Smooth muscle cell (in vitro differentiated cells): ENCODE results near the gene CHAC1. TPM values are rescaled to one million over a fixed set of nuclear protein-coding genes. Genes with fewer than 3 reads are reported as not detected.

Source experiments
- DNase-seq: peaks from one replicate; lab custom pipeline; 2025; ENCODE audit not compliant: unreplicated experiment; lab: John Stamatoyannopoulos, UW
- H2AFZ ChIP-seq: fragments of 200-600 bp; sonication (generic); 2 replicates; pipeline ENCODE4 v1.6.0; 2016; ENCODE audit warnings: antibody characterized with exemption, low read depth, mild to moderate bottlenecking
- H3F3A ChIP-seq: fragments of 200-600 bp; sonication (generic); 2 replicates; pipeline ENCODE4 v1.6.0; 2017; ENCODE audit warnings: antibody characterized with exemption, low read depth
- H3K27ac ChIP-seq: fragments of 200-600 bp; sonication (generic); 2 replicates; pipeline ENCODE4 v1.5.1; 2016; ENCODE audit warnings: low read depth, mild to moderate bottlenecking
- H3K27me3 ChIP-seq: fragments of 200-600 bp; sonication (generic); 2 replicates; pipeline ENCODE4 v1.6.1; 2016; ENCODE audit warnings: low read depth, mild to moderate bottlenecking
- H3K36me3 ChIP-seq: fragments of 200-600 bp; sonication (generic); 2 replicates; pipeline ENCODE4 v1.5.1; 2016; ENCODE audit warnings: low read depth
- H3K4me1 ChIP-seq: fragments of 200-600 bp; sonication (generic); 2 replicates; pipeline ENCODE4 v1.5.1; 2016; ENCODE audit warnings: low read depth
- H3K4me2 ChIP-seq: fragments of 200-600 bp; sonication (generic); 2 replicates; pipeline ENCODE4 v1.6.0; 2016; ENCODE audit warnings: mild to moderate bottlenecking
- H3K4me3 ChIP-seq: fragments of 200-600 bp; sonication (generic); 2 replicates; pipeline ENCODE4 v1.5.1; 2016; ENCODE audit warnings: mild to moderate bottlenecking
- H3K79me2 ChIP-seq: fragments of 200-600 bp; sonication (generic); 2 replicates; pipeline ENCODE4 v1.6.0; 2016; ENCODE audit warnings: low read depth, mild to moderate bottlenecking
- H3K9ac ChIP-seq: fragments of 200-600 bp; sonication (generic); 2 replicates; pipeline ENCODE4 v1.6.0; 2016; ENCODE audit warnings: low read depth
- H3K9me3 ChIP-seq: fragments of 200-600 bp; sonication (generic); replicated peaks from 2 replicates; pipeline ENCODE4 v1.5.1; 2016; ENCODE audit warnings: low read depth
- H4K20me1 ChIP-seq: fragments of 200-600 bp; sonication (generic); 2 replicates; pipeline ENCODE4 v1.6.0; 2016; ENCODE audit warnings: low read depth
- WGBS: methylation state at CpG from one replicate; pipeline ENCODE4 v1.1.7; 2016; ENCODE audit warnings: low lambda C conversion rate; 5-methylcytosine and 5-hydroxymethylcytosine counted together
- polyA plus RNA-seq: library from polyadenylated mRNA; unstranded; fragments of >200 nt; fragmentation: Nextera tagmentation; extraction: Ambion mirVana; gene quantifications from 2 replicates; pipeline ENCODE4 v1.2.1, GENCODE V29; 2016
- total RNA-seq: library from RNA; depleted of rRNA; stranded (reverse); fragments of >200 nt; gene quantifications from 2 replicates; pipeline ENCODE4 v1.2.3, GENCODE V29; 2014
- TF ChIP-seq, protein P1 (sequence below): fragments of 200-600 bp; sonication (generic); IDR thresholded peaks from 2 replicates; pipeline ENCODE4 v1.5.1; 2017; ENCODE audit warnings: borderline replicate concordance, mild to moderate bottlenecking, antibody characterized with exemption; ENCODE audit not compliant: insufficient read depth, poor library complexity, severe bottlenecking

Gene CHAC1
- total and polyA plus RNA-seq, 2 experiments from 2014 or later = 29.6 to 31.5 TPM

DNA sequence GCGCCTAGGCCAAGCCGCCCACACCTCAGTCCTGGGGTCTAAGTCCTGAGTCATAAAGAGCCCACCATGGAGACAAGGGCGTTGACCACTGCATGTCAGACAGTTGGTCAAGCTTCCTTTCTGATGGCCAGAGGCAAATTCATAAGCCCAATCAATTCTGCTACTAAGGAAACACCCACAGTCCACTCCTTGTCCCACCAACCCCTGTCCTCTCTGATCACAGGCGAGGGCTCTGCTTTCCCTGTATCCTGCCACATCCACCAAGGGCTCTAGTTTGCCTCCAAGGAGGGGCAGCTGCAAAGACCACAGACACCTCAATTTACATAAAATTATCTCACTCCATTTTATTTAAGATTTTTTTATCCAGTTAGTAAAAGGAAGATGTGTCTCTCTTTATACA is 25.3 kb downstream of the CHAC1 start:
- Histone ChIP-seq H3K4me2 (no peak overlapping the region), H3K79me2 (no peaks in the 10 kb centered on the region), H3K9ac (no peak overlapping the region), H3F3A (no peaks in the 10 kb centered on the region), H3K9me3 (no peaks in the 10 kb centered on the region), H3K36me3 (peaks cover 7% of the 10 kb centered on the region), H3K27me3 (no peaks in the 10 kb centered on the region), H3K27ac (no peak overlapping the region), H3K4me1 (no peaks in the 10 kb centered on the region), H3K4me3 (no peak overlapping the region), H2AFZ (no peak overlapping the region), H4K20me1 (no peaks in the 10 kb centered on the region)
- TF ChIP-seq, protein P1, sequence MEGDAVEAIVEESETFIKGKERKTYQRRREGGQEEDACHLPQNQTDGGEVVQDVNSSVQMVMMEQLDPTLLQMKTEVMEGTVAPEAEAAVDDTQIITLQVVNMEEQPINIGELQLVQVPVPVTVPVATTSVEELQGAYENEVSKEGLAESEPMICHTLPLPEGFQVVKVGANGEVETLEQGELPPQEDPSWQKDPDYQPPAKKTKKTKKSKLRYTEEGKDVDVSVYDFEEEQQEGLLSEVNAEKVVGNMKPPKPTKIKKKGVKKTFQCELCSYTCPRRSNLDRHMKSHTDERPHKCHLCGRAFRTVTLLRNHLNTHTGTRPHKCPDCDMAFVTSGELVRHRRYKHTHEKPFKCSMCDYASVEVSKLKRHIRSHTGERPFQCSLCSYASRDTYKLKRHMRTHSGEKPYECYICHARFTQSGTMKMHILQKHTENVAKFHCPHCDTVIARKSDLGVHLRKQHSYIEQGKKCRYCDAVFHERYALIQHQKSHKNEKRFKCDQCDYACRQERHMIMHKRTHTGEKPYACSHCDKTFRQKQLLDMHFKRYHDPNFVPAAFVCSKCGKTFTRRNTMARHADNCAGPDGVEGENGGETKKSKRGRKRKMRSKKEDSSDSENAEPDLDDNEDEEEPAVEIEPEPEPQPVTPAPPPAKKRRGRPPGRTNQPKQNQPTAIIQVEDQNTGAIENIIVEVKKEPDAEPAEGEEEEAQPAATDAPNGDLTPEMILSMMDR = no peak
- WGBS = 97% methylated on average over 4 of the region's 4 CpGs
- no peak for DNase-seq

- Histone ChIP-seq H3K27ac (no peak overlapping the region), H3K36me3 (peaks cover 12% of the 10 kb centered on the region), H2AFZ (no peak overlapping the region), H3K27me3 (no peaks in the 10 kb centered on the region), H3K9me3 (no peaks in the 10 kb centered on the region), H3K9ac (no peak overlapping the region), H4K20me1 (no peaks in the 10 kb centered on the region), H3K79me2 (no peaks in the 10 kb centered on the region), H3K4me1 (no peaks in the 10 kb centered on the region), H3F3A (no peaks in the 10 kb centered on the region), H3K4me3 (no peak overlapping the region), H3K4me2 (no peak overlapping the region)
- DNase-seq = no peak
- 92% methylated on average over 3 of the region's 3 CpGs for WGBS
- TF ChIP-seq, protein P1 = no peak
Observed at GRCh38 chr15:40981186-40981585, 27.9 kb downstream of the CHAC1 start.

DNA sequence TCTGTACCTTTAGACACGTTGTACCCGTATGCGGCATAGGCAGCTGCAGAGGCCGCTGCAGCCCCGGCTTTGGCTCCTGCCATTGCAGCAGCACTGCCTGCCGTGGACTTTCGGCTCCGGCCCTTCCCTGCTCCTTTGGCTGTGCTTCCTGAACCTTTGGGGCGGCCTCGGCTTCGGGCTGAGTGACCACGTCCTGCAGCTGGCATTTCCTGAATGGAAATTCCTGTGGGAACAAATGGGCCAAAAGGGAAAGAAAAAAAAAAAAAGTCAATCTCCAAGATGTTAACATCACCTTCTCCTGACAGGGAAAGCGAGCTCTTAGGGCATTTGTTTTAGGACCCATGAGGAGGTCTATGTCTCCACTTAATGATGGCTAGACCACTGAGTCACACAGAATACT is 29.6 kb downstream of the CHAC1 start:
- Histone ChIP-seq H3F3A (no peaks in the 10 kb centered on the region), H3K79me2 (no peaks in the 10 kb centered on the region), H3K27ac (no peak overlapping the region), H3K9ac (no peak overlapping the region), H3K4me1 (no peaks in the 10 kb centered on the region), H3K27me3 (no peaks in the 10 kb centered on the region), H4K20me1 (no peaks in the 10 kb centered on the region), H3K36me3 (peaks cover 21% of the 10 kb centered on the region), H2AFZ (no peak overlapping the region), H3K4me2 (no peak overlapping the region), H3K9me3 (no peaks in the 10 kb centered on the region), H3K4me3 (no peak overlapping the region)
- TF ChIP-seq, protein P1 = no peak
- 85% methylated on average over 13 of the region's 13 CpGs for WGBS
- no peak for DNase-seq

DNA sequence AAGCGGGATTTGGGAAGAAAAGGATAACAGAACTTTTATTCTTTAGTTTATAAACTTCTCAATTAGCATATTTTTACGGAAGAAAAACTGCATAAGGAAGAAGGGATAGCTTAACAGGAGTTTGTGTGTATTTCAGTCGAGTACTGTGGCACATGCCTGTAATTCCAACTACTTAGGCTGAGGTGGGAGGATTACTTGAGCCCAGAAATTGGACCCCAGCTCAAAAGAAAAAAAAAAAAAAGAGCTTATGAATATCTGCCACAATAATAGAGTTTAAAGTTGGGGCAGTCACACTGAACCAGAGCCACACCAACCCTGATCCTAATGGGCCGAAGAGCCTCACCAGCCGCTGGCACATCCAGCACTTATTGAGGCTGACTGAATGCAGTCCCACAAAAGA is 31.1 kb downstream of the CHAC1 start:
- Histone ChIP-seq H4K20me1 (peaks cover 4% of the 10 kb centered on the region), H3K9ac (peak overlapping the region; percentile 20), H2AFZ (no peak overlapping the region), H3K27me3 (no peaks in the 10 kb centered on the region), H3K36me3 (peaks cover 21% of the 10 kb centered on the region), H3K4me2 (no peak overlapping the region), H3K79me2 (no peaks in the 10 kb centered on the region), H3F3A (no peaks in the 10 kb centered on the region), H3K4me1 (no peaks in the 10 kb centered on the region), H3K27ac (peak overlapping the region; percentile 70), H3K4me3 (no peak overlapping the region), H3K9me3 (no peaks in the 10 kb centered on the region)
- TF ChIP-seq, protein P1 = no peak
- no peak for DNase-seq
- WGBS = 94% methylated on average over 5 of the region's 5 CpGs
